HG03521 (cell line): ENCODE results near the gene CLEC7A.

ENCODE experiments used
- ATAC-seq: cut with Tn5 transposase; IDR thresholded peaks from one replicate; pipeline ENCODE4 v1.9.1; 2021; ENCODE audit warnings: mild to moderate bottlenecking, moderate library complexity; ENCODE audit not compliant: unreplicated experiment

The CLEC7A gene

GRCh38 chr12:10142976-10143589 is 13.1 kb upstream of the CLEC7A start:
- no peak for ATAC-seq

- no peak for ATAC-seq
Observed at GRCh38 chr12:10140001-10140400, 10.0 kb upstream of the CLEC7A start.

GRCh38 chr12:10136637-10137205 is 6.7 kb upstream of the CLEC7A start:
- ATAC-seq = no peak

GRCh38 chr12:10135126-10135525 is 5.1 kb upstream of the CLEC7A start:
- no peak for ATAC-seq

- ATAC-seq = no peak
Observed at GRCh38 chr12:10132850-10133370, 2.9 kb upstream of the CLEC7A start.

GRCh38 chr12:10131111-10131690 is 1.2 kb upstream of the CLEC7A start:
- ATAC-seq = no peak

GRCh38 chr12:10128687-10129086 is 1.3 kb downstream of the CLEC7A start:
- ATAC-seq = no peak

GRCh38 chr12:10126413-10126812 is 3.6 kb downstream of the CLEC7A start:
- ATAC-seq = no peak

GRCh38 chr12:10122689-10123088 is 7.3 kb downstream of the CLEC7A start:
- ATAC-seq = no peak

- no peak for ATAC-seq
Observed at GRCh38 chr12:10121278-10121677, 8.7 kb downstream of the CLEC7A start.

- ATAC-seq = no peak
Observed at GRCh38 chr12:10119066-10119465, 10.9 kb downstream of the CLEC7A start.

- no peak for ATAC-seq
Observed at GRCh38 chr12:10115890-10116289, 14.1 kb downstream of the CLEC7A start.

GRCh38 chr12:10115311-10115710 is 14.7 kb downstream of the CLEC7A start:
- no peak for ATAC-seq

- no peak for ATAC-seq
Observed at GRCh38 chr12:10113920-10114319, 16.1 kb downstream of the CLEC7A start.

- no peak for ATAC-seq
Observed at GRCh38 chr12:10113075-10113474, 16.9 kb downstream of the CLEC7A start.

- no peak for ATAC-seq
Observed at GRCh38 chr12:10111451-10111850, 18.5 kb downstream of the CLEC7A start.

- ATAC-seq = no peak
Observed at GRCh38 chr12:10110256-10110844, 19.6 kb downstream of the CLEC7A start.

- no peak for ATAC-seq
Observed at GRCh38 chr12:10102322-10102721, 27.7 kb downstream of the CLEC7A start.

GRCh38 chr12:10101648-10102220 is 28.3 kb downstream of the CLEC7A start:
- ATAC-seq = no peak

GRCh38 chr12:10101042-10101579 is 28.9 kb downstream of the CLEC7A start:
- no peak for ATAC-seq

GRCh38 chr12:10098791-10099190 is 31.2 kb downstream of the CLEC7A start, which contains the start of gene CLEC1A:
Gene CLEC1A (minus strand): TSS chr12:10098985. CDS start chr12:10098922, 63 bp downstream.
- no peak for ATAC-seq
